Measurements from ENCODE around the gene JMJD8.

The JMJD8 gene

DNA sequence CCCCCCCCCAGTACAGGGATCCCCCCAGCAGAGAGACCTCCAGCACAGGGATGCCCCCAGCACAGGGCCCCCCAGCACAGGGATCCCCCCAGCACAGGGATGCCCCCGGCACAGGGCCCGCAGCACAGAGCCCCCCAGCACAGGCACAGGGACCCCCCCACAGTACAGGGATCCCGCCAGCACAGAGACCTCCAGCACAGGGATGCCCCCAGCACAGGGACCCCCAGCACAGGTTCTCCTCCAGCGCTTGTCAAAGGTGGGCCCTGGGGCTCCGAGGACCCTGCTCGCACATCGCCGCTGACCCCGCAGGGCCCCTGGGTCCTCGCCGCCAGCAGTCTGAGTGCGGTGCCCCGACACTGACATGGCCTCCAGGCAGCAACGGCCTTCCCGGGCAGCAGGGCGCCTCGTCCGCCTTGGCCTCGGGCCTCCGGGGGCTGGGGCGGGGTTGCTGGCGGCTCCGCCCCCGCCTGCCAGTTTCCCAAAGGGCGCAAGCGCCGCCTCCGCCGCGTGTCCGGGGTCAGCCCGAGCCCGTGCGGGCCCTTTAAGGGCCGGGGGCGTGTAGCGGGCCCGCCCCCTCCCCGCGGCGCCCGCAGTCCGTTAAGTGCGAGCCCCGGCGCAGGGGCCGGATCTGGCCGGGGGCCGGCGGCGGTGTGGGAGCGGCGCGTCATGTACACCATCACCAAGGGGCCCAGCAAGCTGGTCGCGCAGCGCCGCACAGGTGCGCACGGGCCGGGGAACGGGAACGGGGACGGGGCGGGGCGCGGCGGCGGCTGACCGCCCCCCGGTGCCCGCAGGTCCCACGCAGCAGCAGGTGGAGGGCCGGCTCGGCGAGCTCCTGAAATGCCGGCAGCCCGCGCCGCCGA lies 42.6 kb downstream of the JMJD8 start, which contains the start of gene MCRIP2:
Gene MCRIP2, plus strand, starts transcription at position 503 of the 863 bp plus-strand sequence. Its CDS starts 164 bp downstream, at position 667.
- no peak for DNase-seq (ENCODE audit: low read depth)

GRCh38 chr16:640614-641013 lies 43.5 kb downstream of the JMJD8 start:
- DNase-seq (ENCODE audit: low read depth): no peak

DNA sequence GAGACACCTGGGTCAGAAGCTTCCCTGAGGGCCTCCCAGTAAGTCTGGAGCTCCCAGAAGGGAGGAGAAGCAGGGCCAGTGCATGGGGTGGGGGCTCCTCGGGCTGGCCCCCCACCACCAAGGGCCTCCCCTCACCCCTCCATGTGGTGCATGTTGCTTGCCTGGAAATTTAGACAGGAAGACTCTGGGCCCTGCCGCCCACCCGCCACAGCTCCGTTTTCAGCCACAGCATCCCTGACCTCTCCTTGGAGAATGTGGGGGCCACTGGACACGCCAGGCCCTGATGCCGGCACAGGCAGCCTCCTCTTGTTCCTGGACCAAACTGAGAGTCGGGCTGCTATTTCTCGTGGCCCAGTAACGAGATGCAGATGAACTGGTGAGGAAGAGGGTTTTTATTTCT lies 45.3 kb downstream of the JMJD8 start:
- DNase-seq (ENCODE audit: low read depth): no peak

DNA sequence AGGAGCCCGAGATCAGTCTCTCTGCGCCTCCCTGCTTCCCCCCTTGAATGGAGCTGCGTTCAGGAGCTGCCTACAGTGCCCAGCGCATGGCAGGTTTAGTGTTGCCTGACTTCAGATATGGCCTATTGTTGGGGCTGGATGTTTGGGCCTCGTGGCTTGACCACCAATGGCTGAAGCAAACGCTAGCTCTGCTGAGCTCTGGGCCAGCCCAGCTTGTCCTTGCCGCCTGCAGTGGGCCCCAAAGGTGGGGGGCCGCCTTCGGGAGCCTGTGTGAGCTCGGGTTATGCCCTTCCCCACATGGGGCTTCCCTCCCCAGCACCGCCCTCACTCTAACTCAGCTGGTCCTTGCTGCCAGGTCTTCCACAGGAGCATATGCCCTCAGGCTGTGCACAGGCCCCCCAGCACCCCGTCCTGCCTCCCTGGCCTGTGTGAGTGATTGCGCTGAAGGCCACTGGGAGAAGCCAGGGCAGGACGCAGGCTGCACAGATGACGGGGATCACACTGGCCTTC lies 46.0 kb downstream of the JMJD8 start:
- DNase-seq (ENCODE audit: low read depth): no peak

GRCh38 chr16:637081-638018 lies 46.8 kb downstream of the JMJD8 start:
- DNase-seq (ENCODE audit: low read depth): peak; percentile 80

DNA sequence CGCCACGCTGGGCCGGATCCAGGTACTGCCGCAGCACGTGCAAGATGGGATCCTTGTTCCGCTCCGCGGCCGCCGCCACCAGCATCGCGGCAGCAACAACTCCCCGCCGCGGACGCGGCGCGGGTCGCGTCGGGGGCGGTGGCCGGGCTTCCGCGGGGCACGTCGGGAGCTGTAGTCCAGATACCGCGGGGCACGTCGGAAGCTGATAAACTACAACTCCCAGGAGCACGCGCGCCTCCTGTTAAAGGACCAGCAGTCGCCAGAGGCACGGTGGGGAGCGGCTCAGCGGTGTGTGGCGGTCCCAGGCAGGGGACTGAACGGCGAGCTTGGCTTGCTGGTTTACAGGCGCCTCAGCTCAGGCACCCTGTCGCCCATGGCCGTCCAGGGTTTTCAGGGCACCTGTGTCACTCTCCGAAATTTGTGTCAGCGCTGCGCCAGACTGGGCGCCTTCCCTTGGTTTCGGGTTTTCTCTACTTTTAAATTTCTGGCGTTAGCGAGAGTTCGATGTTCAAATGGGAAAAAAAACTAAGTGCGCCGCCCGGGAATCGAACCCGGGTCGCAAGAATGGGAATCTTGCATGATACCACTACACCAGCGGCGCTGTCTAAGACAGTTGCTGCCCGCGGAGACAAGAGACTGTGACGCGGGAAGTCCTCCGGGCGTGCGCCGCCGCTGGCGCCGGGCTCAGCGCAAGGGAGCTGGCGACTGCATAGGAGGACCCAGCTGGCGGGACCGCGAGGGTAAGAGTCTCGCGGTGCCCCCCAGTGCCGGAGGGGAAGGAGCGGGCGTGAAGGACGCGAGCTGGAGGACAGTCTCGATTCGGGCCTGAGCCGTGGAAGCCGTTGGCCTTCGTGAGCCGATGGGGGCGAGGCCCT lies 47.7 kb downstream of the JMJD8 start, which contains the start of gene METTL26:
Gene METTL26, minus strand, starts transcription at position 100 of the 875 bp plus-strand sequence. Its CDS starts 15 bp downstream, at position 85.
- DNase-seq (ENCODE audit: low read depth): peak; percentile 81

DNA sequence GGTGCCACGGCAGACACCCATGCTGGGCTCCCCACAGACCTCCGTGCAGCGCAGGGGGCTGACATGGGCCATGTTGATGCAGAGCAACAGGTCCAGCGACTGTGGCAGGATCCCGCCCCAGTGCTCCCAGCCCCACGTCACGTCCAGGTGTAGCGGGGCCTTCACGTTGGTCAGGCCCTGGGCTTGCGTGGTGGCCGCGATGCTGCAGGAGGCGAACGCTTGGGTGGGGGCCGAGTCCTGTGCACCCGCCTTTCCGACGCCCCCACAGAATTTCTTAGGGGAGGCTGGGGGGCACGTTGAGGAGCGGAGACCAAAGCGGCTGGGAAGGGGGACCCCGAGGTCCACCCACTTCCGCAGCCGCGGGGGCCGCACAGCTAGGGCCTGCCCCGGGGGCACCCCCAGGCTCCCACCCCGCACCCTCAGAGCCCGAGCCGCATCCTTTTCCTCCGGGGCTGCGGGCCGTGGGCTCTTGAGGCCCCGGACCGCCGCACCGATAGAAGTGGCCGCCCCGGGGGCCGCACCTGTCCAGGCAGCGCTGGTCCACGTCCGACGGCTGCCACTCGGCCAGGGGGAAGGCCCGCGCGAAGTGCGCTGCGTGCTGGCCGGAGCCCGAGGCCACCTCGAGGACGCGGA lies 48.4 kb downstream of the JMJD8 start:
- no peak for DNase-seq (ENCODE audit: low read depth)

GRCh38 chr16:634996-635395 lies 49.1 kb downstream of the JMJD8 start:
- DNase-seq (ENCODE audit: low read depth): no peak

GRCh38 chr16:634051-634670 lies 50.0 kb downstream of the JMJD8 start:
- no peak for DNase-seq (ENCODE audit: low read depth)

- DNase-seq (ENCODE audit: low read depth): no peak
Measured at GRCh38 chr16:633336-634050, 50.6 kb downstream of the JMJD8 start.

- no peak for DNase-seq (ENCODE audit: low read depth)
Measured at GRCh38 chr16:632486-633335, 51.4 kb downstream of the JMJD8 start.

DNA sequence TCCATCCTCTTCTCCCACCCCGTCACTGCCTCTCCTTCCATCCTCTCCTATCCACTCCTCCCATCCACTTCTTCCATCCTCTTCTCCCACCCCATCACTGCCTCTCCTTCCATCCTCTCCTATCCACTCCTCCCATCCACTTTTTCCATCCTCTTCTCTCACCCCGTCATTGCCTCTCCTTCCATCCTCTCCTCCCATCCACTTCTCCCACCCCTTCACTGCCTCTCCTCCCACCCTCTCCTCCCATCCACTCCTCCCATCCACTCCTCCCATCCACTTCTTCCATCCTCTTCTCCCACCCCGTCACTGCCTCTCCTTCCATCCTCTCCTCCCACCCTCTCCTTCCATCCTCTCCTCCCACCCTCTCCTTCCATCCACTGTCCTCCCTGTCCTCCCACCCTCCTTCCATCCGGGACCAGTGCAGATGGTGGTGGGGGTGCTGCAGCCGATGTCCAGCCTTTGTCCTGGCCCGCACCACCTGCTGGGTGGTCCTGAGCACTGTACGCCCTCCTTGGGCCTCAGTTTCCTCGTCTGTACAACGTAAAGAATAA lies 52.3 kb downstream of the JMJD8 start:
- DNase-seq (ENCODE audit: low read depth): no peak
